Epidermal melanocyte (primary cell): ENCODE measurements around the gene TENM4.

ENCODE experiments used
- DNase-seq: peaks from one replicate; pipeline ENCODE4 v3.0.0; 2011; ENCODE audit warnings: low spot score; ENCODE audit not compliant: insufficient read length

The TENM4 gene

DNA sequence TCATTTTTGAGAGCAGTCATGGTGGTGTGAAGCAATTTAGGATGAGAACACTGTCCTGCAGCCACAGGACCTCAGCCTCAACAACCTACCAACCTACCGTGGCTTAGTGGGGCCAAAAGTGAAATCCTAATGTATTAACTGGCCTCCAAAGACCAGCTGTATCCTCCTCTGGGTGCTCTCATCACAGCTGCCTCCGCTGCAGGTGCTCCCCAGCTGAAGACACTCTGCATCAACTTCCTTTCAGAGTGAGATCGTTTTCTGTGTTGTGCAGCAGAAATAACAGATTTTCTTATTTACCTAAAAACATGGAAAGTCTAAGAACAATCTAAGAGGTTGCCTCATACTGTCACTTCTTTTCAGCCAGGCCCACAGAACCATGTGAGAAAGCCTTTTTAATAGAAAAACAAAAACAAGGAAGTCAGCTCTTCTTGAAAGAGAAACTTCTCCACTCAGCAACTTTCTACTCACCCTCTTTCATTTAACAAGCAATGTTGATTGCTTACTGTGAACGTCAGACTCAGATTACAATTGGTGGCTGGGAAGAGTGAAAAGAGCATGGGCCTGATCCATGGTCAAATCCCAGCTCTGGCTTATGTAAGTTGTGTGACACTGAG is 136.1 kb downstream of the TENM4 start:
- no peak for DNase-seq

DNA sequence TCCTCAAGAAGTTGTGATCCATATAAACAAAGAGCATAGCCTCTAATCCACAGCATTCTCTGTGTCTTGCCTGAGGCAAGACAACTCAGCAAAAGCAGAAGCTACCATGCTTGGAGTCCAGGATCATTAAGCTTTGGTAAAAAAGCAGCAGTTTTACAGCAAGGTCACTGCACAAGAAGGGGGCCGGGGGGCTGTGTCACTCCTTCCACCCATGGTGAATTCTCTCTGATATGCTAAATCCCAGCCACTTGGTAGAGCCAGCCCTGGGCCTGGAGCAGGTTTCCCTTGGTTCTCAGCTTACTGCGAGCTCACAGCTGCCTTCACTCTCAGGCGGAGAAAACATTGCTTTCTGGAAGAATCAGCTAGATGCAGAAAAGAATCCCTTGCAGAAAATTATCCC is 144.7 kb downstream of the TENM4 start:
- DNase-seq = no peak

DNA sequence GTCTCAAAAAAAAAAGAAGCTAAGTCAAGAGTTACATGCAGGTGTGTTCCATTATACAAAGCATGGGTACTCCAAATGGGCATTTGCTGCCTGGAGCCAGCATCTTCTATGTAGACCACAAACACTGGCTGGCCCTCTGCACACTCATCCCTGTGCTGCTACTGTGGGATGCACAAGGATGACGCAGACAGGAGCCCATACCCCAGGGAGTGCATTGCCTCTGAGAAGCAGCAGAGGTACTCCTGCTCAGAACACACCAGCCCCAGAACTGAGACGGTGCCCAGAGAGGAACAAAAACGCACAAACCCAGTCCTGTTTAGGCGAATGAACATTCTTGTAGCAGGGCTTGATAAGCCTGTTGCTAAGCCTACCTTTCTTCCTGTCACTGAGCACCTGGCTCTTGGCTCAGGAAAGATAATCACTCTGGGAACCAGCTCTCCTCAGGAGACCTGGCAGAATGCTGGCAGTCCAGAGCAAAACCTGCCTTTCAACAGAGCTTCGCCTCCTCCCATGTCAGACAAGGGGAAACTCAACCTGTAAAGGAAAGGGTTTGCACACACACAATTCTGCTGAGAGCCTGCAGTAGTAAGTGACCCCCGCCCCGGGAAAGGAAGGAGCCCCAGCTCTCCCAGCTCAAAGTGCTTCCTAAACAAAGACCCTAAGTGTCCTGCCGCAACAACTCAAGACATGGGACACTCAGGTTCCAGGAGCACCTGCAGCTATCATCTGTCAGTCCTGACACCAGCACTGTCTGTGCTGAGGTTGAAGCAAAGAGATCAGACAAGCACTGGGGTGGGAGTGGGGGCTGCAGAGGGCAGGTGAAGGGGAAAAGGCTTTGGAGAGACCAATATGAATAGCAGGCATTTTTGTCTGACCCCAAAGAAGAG is 145.7 kb downstream of the TENM4 start:
- no peak for DNase-seq

DNA sequence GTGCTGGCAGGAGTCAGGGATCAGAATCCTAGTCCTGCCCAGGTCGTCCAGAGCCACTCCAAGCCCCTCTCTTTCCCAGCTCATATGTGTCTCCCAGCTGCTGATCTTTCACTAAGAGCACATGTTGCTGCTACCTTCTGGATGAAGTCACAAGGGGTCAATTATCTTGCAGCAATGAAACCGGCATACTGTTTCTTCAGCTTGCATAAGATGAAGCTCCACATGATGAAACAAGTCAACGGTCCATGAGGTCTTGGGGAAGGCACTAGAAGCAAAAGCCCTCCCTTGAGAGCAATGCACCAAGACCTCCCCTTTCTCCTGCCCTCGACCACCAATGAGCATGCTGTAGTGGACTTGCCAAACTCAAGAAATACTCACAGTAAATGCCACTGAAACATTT is 148.9 kb downstream of the TENM4 start:
- DNase-seq = no peak

GRCh38 chr11:79290761-79291160 is 150.1 kb downstream of the TENM4 start:
- DNase-seq = no peak

- no peak for DNase-seq
These were observed 152.9 kb downstream of the TENM4 start for GRCh38 chr11:79287952-79288351.

- no peak for DNase-seq
These were observed 155.1 kb downstream of the TENM4 start for GRCh38 chr11:79285756-79286155.

DNA sequence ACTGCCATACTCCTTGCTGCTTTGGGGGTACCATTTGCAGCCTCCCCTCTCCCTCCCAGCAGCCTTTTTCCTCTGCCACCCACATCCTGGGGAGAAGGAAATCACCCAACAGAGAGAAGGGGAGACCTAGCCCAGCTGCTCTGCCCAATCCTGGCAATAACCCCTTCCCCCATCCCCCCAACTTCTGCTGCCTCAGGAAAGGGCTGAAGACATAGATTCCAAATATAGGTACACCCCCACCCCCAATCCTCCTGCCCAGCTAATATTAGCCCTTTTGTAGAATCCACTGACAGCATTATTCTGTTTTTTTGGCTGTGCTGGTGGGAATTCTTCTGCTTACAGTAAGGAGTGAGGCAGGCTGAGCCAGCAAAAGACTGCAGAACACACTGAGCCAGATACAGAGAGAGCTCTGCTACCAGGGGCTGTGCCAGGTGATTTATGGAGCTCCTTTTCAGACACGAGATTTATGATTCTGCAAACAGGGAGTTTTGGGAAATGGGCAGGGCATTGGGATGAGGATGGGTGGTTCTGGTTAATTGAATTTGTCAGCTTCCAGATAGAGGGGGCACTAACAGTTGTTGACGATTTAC is 164.0 kb downstream of the TENM4 start:
- no peak for DNase-seq

GRCh38 chr11:79274636-79275331 is 166.0 kb downstream of the TENM4 start:
- no peak for DNase-seq

GRCh38 chr11:79273781-79274180 is 167.0 kb downstream of the TENM4 start:
- DNase-seq = no peak

DNA sequence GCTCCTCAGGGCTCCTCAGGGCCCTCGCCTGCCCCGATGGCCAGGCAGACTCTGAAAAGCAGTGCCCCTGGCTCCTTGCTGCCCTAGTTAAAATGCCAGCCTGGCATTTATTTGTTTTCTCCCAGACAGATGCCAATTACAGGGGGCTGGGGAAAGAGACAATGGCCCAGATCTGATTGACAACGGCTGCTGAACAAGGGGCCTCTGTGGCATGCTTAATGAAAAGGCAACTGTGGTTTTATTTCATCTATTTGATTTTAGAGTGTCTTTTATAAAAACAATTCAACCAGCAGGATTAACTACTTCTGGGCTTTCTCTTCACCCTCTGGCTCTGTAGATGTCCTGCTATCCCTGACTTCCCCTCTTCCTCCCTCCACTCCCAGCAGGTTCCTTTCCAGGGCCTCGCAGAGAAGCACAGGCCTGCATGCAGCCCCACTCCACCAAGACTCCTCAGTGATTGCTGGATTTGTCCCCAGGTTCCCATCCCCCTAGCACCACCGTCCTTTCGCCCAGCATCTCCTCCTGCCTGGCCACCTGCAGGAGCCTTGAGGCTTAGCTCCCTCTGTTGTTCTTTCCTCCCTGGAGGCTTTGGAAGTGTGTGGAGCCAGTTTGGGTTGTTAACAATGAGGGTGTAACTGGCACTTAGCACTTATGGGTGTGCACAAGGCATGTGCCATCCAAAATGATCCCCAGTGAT is 171.1 kb downstream of the TENM4 start:
- no peak for DNase-seq

DNA sequence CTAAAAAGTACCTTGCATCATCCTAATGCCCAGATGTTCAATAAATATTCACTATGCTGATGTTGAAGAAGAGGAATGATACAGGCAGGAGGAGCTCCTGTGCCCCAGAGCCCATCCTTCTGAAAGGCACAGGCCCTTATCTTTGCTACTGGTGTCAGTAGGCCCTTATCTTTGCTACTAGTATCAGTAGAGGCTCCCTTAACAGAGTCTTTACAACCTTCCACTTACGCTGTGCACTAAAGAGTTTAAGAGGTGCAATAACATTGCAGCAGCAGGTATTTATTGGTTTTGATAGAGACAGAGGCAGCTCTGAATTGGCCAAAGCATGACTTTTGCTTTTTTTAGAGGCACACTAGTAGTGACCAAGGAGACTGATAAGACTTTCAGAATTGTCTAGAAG is 174.4 kb downstream of the TENM4 start:
- no peak for DNase-seq

DNA sequence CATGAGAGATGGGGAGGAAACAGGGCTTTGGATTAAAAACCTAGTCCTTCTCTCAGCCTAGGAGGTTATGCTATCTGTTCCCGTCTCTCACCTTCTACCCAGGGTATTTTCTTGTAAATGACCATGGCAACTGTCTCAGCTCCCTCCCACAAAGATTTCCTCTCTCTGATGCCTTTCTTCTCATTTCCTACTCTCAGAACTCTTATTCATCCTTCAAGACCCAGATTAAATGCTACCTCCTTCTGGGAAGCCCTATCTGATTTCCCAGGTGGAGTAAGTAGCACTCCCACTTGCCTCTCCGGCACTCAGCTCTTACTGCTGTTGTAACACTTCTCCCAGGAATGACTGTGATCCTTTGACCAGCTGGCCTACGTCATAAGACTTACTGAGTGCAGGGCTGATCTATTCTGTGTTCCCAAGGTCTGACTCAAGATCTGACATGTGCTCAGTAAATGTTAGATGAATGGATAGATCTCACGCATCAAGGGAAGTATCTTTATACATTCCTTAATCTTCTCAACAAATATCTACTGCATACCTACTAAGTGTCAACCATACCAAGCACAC is 175.0 kb downstream of the TENM4 start:
- no peak for DNase-seq

- DNase-seq = no peak
These were observed 176.5 kb downstream of the TENM4 start for GRCh38 chr11:79264284-79264683.

DNA sequence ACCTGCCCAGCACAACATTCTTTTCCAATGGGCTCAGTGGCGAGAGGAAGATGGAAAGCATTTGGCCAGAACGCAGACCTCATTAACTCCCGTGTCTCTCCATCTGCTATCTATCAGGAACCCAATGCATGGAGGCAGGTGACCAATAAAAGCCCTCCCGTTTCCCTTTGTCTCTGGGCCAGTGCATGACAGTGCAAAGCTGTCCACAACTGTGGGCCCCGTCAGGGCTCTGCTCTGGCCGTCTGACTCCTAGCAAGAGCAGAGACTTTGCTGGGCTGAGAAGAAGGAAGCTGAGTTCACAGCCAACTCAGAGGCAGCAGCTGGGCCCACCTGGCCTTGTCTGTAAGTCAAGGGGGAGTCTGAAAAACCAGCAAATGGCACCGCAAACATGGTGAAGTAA is 177.8 kb downstream of the TENM4 start:
- DNase-seq = no peak

DNA sequence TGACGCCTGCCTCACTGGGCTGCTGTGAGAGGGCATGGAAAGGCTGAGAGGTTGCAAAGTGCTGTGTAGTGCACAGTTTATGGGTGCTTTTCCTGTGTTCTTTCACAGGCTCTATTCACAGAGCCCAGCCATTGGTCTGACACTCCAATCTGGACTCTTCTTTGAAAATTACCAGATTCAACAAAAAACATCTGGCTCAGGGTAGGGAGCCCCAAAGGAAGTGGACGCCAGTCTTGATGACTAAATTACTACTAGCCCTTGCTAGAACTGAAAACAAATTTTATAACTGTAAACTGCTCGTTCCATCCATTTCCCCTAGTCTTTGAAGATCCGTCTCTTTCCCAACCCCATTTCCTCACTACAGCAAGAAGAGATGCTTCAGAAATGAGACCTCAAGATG is 178.6 kb downstream of the TENM4 start:
- no peak for DNase-seq

DNA sequence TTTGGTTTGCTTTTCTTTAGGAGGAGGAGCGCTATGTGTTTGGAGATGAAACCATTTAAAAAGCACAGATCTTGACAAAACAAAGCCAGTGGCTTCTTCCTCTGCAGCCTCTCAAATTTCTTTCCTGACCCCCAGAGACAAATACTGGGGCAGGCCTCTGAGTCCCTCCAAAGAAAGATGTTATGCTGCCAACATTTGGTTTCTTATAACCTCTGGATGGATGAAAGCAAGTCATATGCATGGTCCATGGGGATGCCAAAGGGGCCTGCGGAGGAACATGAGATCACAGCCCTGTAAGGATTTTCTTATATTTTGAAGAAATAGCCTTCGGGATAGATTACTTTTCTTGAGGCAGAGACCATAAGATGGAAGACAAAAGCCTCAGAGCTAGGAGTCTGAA is 179.1 kb downstream of the TENM4 start:
- DNase-seq = no peak

DNA sequence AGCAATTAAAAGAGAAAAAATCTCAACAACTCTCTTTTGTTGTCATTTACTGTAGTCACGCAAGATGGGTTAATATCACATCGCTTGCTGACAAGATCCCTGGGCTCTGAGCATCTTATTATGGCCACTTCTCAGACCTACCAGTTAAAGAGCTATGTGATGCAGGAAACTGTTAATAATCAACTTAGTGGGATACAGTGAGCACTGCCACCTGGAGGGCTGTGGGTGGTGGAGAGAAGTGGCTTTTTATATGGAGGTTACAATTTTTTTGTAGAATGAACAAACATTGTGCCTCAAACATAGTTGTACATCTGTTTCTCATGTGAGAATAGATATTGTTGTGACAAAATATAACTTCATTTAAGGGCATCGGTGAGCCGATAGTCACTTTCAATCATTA is 181.0 kb downstream of the TENM4 start:
- no peak for DNase-seq

DNA sequence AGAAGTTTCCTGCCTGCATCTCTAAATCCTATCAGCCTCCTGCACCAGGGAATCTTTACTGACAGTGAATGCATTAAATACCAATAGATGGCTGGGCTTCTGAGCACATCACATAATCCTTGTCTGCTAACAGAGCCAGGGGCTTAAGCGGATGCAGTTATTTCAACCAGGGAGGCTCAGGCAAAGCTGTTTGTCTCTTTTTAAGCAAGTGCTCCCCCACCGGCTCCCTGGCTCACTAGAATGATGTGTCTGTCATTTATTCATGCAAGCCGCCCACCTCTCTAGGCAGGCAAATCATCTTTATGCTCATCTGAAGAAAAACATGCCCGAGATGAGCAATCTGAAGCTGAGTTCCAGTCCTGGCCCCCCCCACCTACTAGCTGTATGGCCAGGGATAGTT is 182.3 kb downstream of the TENM4 start:
- no peak for DNase-seq

- DNase-seq = no peak
These were observed 184.9 kb downstream of the TENM4 start for GRCh38 chr11:79255965-79256364.

DNA sequence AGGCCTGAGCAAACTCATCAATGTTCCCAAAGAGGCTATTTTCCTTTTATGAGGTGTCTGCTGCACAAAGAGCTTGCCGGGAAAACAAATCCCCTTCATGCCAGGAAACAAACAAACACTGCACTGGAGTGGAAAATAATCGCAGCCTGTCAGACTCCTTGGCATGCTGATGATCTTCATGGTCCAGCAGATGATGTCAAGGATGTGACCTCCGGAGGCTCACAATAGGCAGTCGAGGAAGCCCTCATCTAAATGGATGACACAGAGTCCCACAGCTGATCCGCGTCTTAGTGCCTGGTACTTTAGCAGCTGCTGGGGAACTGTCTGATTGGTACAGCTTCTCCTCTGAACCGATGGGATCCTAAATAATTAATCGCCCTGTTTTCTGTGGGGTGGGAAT is 187.6 kb downstream of the TENM4 start:
- no peak for DNase-seq
